Liver (tissue), 9 donors: Measurements from ENCODE around the gene RASGRF1. TPM values are rescaled to one million over a fixed set of nuclear protein-coding genes. Genes with fewer than 3 reads are reported as not detected.

Experiments used
- DNase-seq: peaks from one replicate; pipeline ENCODE4 v3.0.0-alpha.2; 2017; ENCODE audit warnings: low spot score
- H3K27ac ChIP-seq, 2 donors: one replicate each; pipeline ENCODE4 v1.7.0; 2013; ENCODE audit warnings: inconsistent platforms in 2 of 2, low read length in 2 of 2, control low read depth in 1 of 2, low read depth in 1 of 2, mild to moderate bottlenecking in 1 of 2
- H3K27me3 ChIP-seq, 4 donors: one replicate each; pipeline versions ENCODE4 v1.6.1 to v1.7.0; 2013; ENCODE audit warnings: low read length in 3 of 4, inconsistent platforms in 1 of 4, mild to moderate bottlenecking in 1 of 4, moderate library complexity in 1 of 4; ENCODE audit not compliant: control insufficient read depth in 4 of 4, insufficient read depth in 4 of 4
- H3K36me3 ChIP-seq, 4 donors: one replicate each; pipeline versions ENCODE4 v1.6.1 to v1.7.0; 2013; ENCODE audit warnings: low read length in 3 of 4, mild to moderate bottlenecking in 3 of 4, low read depth in 1 of 4, moderate library complexity in 1 of 4; ENCODE audit not compliant: control insufficient read depth in 4 of 4, insufficient read depth in 3 of 4
- H3K4me1 ChIP-seq, 4 donors: one replicate each; pipeline versions ENCODE4 v1.6.1 to v1.7.0; 2013; ENCODE audit warnings: low read length in 3 of 4, mild to moderate bottlenecking in 3 of 4, moderate library complexity in 1 of 4; ENCODE audit not compliant: control insufficient read depth in 4 of 4, insufficient read depth in 4 of 4
- H3K4me3 ChIP-seq, 3 donors: one replicate each; pipeline versions ENCODE4 v1.6.1 to v1.7.0; 2013; ENCODE audit warnings: low read length in 3 of 3, control low read depth in 1 of 3, low read depth in 1 of 3, mild to moderate bottlenecking in 1 of 3
- H3K9ac ChIP-seq, 2 donors: one replicate each; pipeline ENCODE4 v1.7.0; 2013; ENCODE audit warnings: low read length in 2 of 2, mild to moderate bottlenecking in 2 of 2, moderate library complexity in 2 of 2, control low read depth in 1 of 2, low read depth in 1 of 2
- H3K9me3 ChIP-seq, 4 donors: one replicate each; pipeline versions ENCODE4 v1.6.1 to v1.7.0; 2013; ENCODE audit warnings: low read length in 3 of 4; ENCODE audit not compliant: control insufficient read depth in 4 of 4
- ATF3 ChIP-seq: IDR thresholded peaks from 2 replicates; pipeline ENCODE4 v1.6.1; 2016; ENCODE audit warnings: antibody characterized with exemption
- CTCF ChIP-seq: fragments of 150-350 bp; IDR thresholded peaks from 2 replicates; pipeline ENCODE4 v1.5.1; 2017; ENCODE audit warnings: improper control_type of control experiment, low read depth, low read length; ENCODE audit not compliant: missing input control
- GABPA ChIP-seq, 2 donors: IDR thresholded peaks in 1 of 2; conservative IDR thresholded peaks in 1 of 2; 2 replicates each; pipeline ENCODE4 v1.6.1; 2016; ENCODE audit warnings: antibody characterized with exemption in 2 of 2, mild to moderate bottlenecking in 1 of 2, moderate library complexity in 1 of 2
- HNF4G ChIP-seq: IDR thresholded peaks from 2 replicates; pipeline ENCODE4 v1.6.1; 2016; ENCODE audit warnings: antibody characterized with exemption
- JUND ChIP-seq, 2 donors: IDR thresholded peaks; 2 replicates each; pipeline ENCODE4 v1.6.1; 2016; ENCODE audit warnings: antibody characterized with exemption in 2 of 2
- NR2F2 ChIP-seq: IDR thresholded peaks from 2 replicates; pipeline ENCODE4 v1.6.1; 2016; ENCODE audit warnings: antibody characterized with exemption
- RAD21 ChIP-seq, 2 donors: IDR thresholded peaks; 2 replicates each; pipeline ENCODE4 v1.6.1; 2016; ENCODE audit warnings: antibody characterized with exemption in 2 of 2, mild to moderate bottlenecking in 2 of 2
- REST ChIP-seq: IDR thresholded peaks from 2 replicates; pipeline ENCODE4 v1.6.1; 2016; ENCODE audit warnings: antibody characterized with exemption, mild to moderate bottlenecking
- RXRA ChIP-seq, 2 donors: IDR thresholded peaks; 2 replicates each; pipeline ENCODE4 v1.6.1; 2017 to 2018; ENCODE audit warnings: antibody characterized with exemption in 2 of 2, mild to moderate bottlenecking in 1 of 2
- SP1 ChIP-seq: IDR thresholded peaks from 2 replicates; pipeline ENCODE4 v1.6.1; 2018; ENCODE audit warnings: antibody characterized with exemption, mild to moderate bottlenecking
- TAF1 ChIP-seq: conservative IDR thresholded peaks from 2 replicates; pipeline ENCODE4 v1.6.1; 2016; ENCODE audit warnings: antibody characterized with exemption, mild to moderate bottlenecking
- YY1 ChIP-seq: IDR thresholded peaks from 2 replicates; pipeline ENCODE4 v1.6.1; 2016; ENCODE audit warnings: antibody characterized with exemption, mild to moderate bottlenecking
- WGBS: extraction: QIAGEN DNeasy Blood & Tissue Kit; methylation state at CpG from one replicate; pipeline ENCODE4 v1.1.7; 2013; 5-methylcytosine and 5-hydroxymethylcytosine counted together
- polyA plus RNA-seq, 2 donors: library from polyadenylated mRNA; stranded (reverse) in 1 of 2; unstranded in 1 of 2; fragments of 200-250 nt in 1 of 2; fragments of >200 nt in 1 of 2; fragmentation: Nextera tagmentation in 1 of 2; extraction: Ambion mirVana in 1 of 2; gene quantifications; one replicate each; pipeline versions ENCODE4 v1.2.1 to v1.2.3, GENCODE V29; 2013 to 2015
- total RNA-seq, 2 donors: library from RNA; depleted of rRNA; stranded (reverse); fragments of >200 nt; gene quantifications; one replicate each; pipeline ENCODE4 v1.2.3, GENCODE V29; 2014
- TF ChIP-seq, protein P1 (sequence below): IDR thresholded peaks from 2 replicates; pipeline ENCODE4 v1.6.1; 2016; ENCODE audit warnings: antibody characterized with exemption
- TF ChIP-seq, protein P2 (sequence below): IDR thresholded peaks from 2 replicates; pipeline ENCODE4 v1.6.1; 2016; ENCODE audit warnings: antibody characterized with exemption
- donor health status: healthy.
- donor health status: healthy.
- donor health status: healthy.
- donor health status: healthy.
- donor health status: healthy.

Gene RASGRF1
- total and polyA plus RNA-seq, 4 donors: 0.28 TPM; not detected in 3

- H3K9ac ChIP-seq: no peak overlapping the region
- no peaks in the 10 kb centered on the region for H3K9me3 ChIP-seq
- no peak for DNase-seq
- no peaks in the 10 kb centered on the region for H3K36me3 ChIP-seq
- H3K4me3 ChIP-seq: no peak overlapping the region
- no peak overlapping the region for H3K27ac ChIP-seq
- no peak for TF ChIP-seq RAD21 (IDR thresholded peaks at IDR 0.05)
- no peak for TF ChIP-seq YY1
- H3K4me1 ChIP-seq: no peaks in the 10 kb centered on the region
- H3K27me3 ChIP-seq: no peaks in the 10 kb centered on the region
- WGBS: 95% methylated on average over 5 of the region's 5 CpGs
These were observed 12.6 kb downstream of the RASGRF1 start for GRCh38 chr15:79078003-79078402.

DNA sequence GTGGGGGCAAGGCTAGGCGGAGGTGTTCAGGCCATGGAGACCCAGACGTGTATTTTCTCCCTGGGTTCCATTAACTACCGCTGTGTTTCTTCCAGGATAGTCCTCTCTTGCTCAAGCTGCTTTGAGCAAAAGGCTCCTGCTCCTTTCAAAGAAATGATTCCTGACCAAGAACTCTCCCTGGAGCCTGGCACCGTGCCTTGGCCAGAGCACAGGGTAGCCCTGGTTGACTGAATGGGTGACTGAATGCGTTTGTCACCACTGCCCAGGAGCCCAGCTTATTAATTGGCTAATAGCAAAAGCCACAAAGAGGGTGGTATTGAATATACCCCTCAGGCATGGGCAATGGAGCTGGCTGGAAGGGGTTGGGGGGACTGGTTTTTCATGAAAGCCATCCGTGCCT, 13.9 kb downstream of the RASGRF1 start:
- no peak overlapping the region for H3K4me3 ChIP-seq
- H3K9me3 ChIP-seq: no peaks in the 10 kb centered on the region
- no peaks in the 10 kb centered on the region for H3K36me3 ChIP-seq
- H3K27me3 ChIP-seq: no peaks in the 10 kb centered on the region
- no peak for DNase-seq
- H3K27ac ChIP-seq: no peak overlapping the region
- H3K4me1 ChIP-seq: no peaks in the 10 kb centered on the region
- TF ChIP-seq SP1 (no peak), ATF3 (no peak), REST (no peak), HNF4G (no peak), NR2F2 (no peak), RAD21 (IDR thresholded peaks at IDR 0.05) (no peak), JUND (IDR thresholded peaks at IDR 0.05) (no peak), TAF1 (no peak)
- TF ChIP-seq, protein P1, sequence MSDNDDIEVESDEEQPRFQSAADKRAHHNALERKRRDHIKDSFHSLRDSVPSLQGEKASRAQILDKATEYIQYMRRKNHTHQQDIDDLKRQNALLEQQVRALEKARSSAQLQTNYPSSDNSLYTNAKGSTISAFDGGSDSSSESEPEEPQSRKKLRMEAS: no peak
- H3K9ac ChIP-seq: no peak overlapping the region
- WGBS: 90% methylated on average over 6 of the region's 6 CpGs

DNA sequence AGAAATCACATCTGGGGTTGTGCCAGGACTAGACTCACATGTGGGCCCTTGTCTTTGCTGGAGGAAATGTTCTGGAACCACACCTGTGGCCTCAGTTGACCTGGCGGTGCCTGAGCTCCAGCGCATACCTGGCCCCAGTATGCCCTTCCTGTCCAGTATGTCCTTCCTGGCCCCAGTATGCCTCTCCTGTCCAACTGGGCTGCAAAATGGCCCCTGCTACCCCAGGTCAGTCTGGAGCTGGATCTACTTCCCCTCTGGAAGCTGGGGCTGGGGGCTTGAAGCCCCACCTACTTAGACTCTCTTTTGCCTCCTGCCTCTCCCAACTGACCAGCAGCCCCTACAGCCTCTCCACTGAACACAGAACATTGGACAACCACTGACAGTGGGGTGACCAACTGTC, 15.3 kb downstream of the RASGRF1 start:
- H3K9me3 ChIP-seq: no peaks in the 10 kb centered on the region
- DNase-seq: no peak
- no peaks in the 10 kb centered on the region for H3K4me1 ChIP-seq
- H3K27me3 ChIP-seq: no peaks in the 10 kb centered on the region
- 99% methylated on average over 2 of the region's 2 CpGs for WGBS
- TF ChIP-seq, protein P2, sequence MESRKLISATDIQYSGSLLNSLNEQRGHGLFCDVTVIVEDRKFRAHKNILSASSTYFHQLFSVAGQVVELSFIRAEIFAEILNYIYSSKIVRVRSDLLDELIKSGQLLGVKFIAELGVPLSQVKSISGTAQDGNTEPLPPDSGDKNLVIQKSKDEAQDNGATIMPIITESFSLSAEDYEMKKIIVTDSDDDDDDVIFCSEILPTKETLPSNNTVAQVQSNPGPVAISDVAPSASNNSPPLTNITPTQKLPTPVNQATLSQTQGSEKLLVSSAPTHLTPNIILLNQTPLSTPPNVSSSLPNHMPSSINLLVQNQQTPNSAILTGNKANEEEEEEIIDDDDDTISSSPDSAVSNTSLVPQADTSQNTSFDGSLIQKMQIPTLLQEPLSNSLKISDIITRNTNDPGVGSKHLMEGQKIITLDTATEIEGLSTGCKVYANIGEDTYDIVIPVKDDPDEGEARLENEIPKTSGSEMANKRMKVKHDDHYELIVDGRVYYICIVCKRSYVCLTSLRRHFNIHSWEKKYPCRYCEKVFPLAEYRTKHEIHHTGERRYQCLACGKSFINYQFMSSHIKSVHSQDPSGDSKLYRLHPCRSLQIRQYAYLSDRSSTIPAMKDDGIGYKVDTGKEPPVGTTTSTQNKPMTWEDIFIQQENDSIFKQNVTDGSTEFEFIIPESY: no peak
- no peak for TF ChIP-seq RXRA (IDR thresholded peaks at IDR 0.05)
- no peak for TF ChIP-seq GABPA (IDR thresholded peaks at IDR 0.05 in 1 of 2, conservative IDR thresholded peaks at IDR 0.05 in 1 of 2)
- no peak for TF ChIP-seq CTCF
- TF ChIP-seq HNF4G: no peak
- no peak for TF ChIP-seq RAD21 (IDR thresholded peaks at IDR 0.05)
- no peak for TF ChIP-seq SP1
- no peak for TF ChIP-seq NR2F2
- no peak for TF ChIP-seq ATF3
- no peak for TF ChIP-seq TAF1
- TF ChIP-seq YY1: no peak
- TF ChIP-seq, protein P1: no peak
- TF ChIP-seq REST: no peak
- H3K36me3 ChIP-seq: no peaks in the 10 kb centered on the region
- no peak overlapping the region for H3K4me3 ChIP-seq
- no peak overlapping the region for H3K9ac ChIP-seq
- H3K27ac ChIP-seq: no peak overlapping the region
